Measurements from ENCODE around the gene SVOP.

Gene SVOP

GRCh38 chr12:108972358-108972757, 48.5 kb downstream of the SVOP start:
- DNase-seq: no peak

GRCh38 chr12:108969622-108970021, 51.2 kb downstream of the SVOP start:
- DNase-seq: no peak

GRCh38 chr12:108967869-108968540, 52.9 kb downstream of the SVOP start:
- no peak for DNase-seq

GRCh38 chr12:108966378-108967151, 54.3 kb downstream of the SVOP start:
- no peak for DNase-seq

- DNase-seq: no peak
These were observed 55.0 kb downstream of the SVOP start for GRCh38 chr12:108965886-108966285.

GRCh38 chr12:108964371-108965352, 56.2 kb downstream of the SVOP start:
- DNase-seq: no peak

GRCh38 chr12:108962256-108962655, 58.6 kb downstream of the SVOP start:
- no peak for DNase-seq

- no peak for DNase-seq
These were observed 60.9 kb downstream of the SVOP start for GRCh38 chr12:108959748-108960655.

GRCh38 chr12:108955225-108955835, 65.5 kb downstream of the SVOP start:
- peak; percentile 41 for DNase-seq

GRCh38 chr12:108950991-108951739, 69.7 kb downstream of the SVOP start:
- DNase-seq: peak; percentile 53

GRCh38 chr12:108949976-108950375, 70.9 kb downstream of the SVOP start:
- DNase-seq: no peak

- no peak for DNase-seq
These were observed 72.5 kb downstream of the SVOP start for GRCh38 chr12:108948367-108948766.

- no peak for DNase-seq
These were observed 73.8 kb downstream of the SVOP start for GRCh38 chr12:108947097-108947496.

GRCh38 chr12:108940138-108940537, 80.7 kb downstream of the SVOP start:
- DNase-seq: no peak

- DNase-seq: no peak
These were observed 81.3 kb downstream of the SVOP start for GRCh38 chr12:108939594-108939993.

- no peak for DNase-seq
These were observed 82.5 kb downstream of the SVOP start for GRCh38 chr12:108938247-108938924.

- DNase-seq: no peak
These were observed 85.6 kb downstream of the SVOP start for GRCh38 chr12:108935159-108935763.

GRCh38 chr12:108933949-108934348, 86.9 kb downstream of the SVOP start:
- DNase-seq: no peak

GRCh38 chr12:108930756-108931155, 90.1 kb downstream of the SVOP start:
- no peak for DNase-seq

- DNase-seq: no peak
These were observed 90.7 kb downstream of the SVOP start for GRCh38 chr12:108930155-108930554.

Measured in fibroblast of skin of right quadriceps (primary cell).